HEK293T (cell line): Measurements from ENCODE around the gene MRPS11.

Source experiments
- CTCF ChIA-PET: fragments of 350-600 bp; formaldehyde crosslinking; extraction: SDS; loops from one replicate; lab custom pipeline; 2021; ENCODE audit warnings: antibody characterized with exemption, inconsistent platforms; lab: Yijun Ruan, JAX
- POLR2A ChIA-PET: fragments of 350-600 bp; formaldehyde crosslinking; extraction: SDS; loops from one replicate; lab custom pipeline; 2020; ENCODE audit warnings: antibody characterized with exemption, inconsistent platforms; lab: Yijun Ruan, JAX
- DNase-seq: peaks from one replicate; pipeline ENCODE4 v3.0.0; 2012; ENCODE audit warnings: mixed read lengths; ENCODE audit errors: extremely low spot score
- ARNT ChIP-seq: fragments of 450-650 bp; IDR thresholded peaks from 2 replicates; pipeline ENCODE4 v1.6.1; 2017; ENCODE audit warnings: mild to moderate bottlenecking
- BHLHE40 ChIP-seq: fragments of 450-650 bp; IDR thresholded peaks from 2 replicates; pipeline ENCODE4 v1.6.1; 2016; ENCODE audit warnings: mild to moderate bottlenecking, moderate library complexity, borderline replicate concordance
- CTBP1 ChIP-seq: fragments of 450-650 bp; IDR thresholded peaks from 2 replicates; pipeline ENCODE4 v1.6.1; 2016; ENCODE audit warnings: borderline replicate concordance
- ELF4 ChIP-seq: fragments of 450-650 bp; IDR thresholded peaks from 2 replicates; pipeline ENCODE4 v1.6.1; 2017; ENCODE audit warnings: antibody characterized with exemption
- FOXA1 ChIP-seq: fragments of 450-650 bp; IDR thresholded peaks from 2 replicates; pipeline ENCODE4 v1.6.1; 2016; ENCODE audit warnings: mild to moderate bottlenecking
- FOXK2 ChIP-seq: fragments of 450-650 bp; IDR thresholded peaks from 2 replicates; pipeline ENCODE4 v1.6.1; 2016; ENCODE audit warnings: mild to moderate bottlenecking
- FOXM1 ChIP-seq: fragments of 450-650 bp; IDR thresholded peaks from 2 replicates; pipeline ENCODE4 v1.6.1; 2017; ENCODE audit warnings: mild to moderate bottlenecking, borderline replicate concordance
- HDGF ChIP-seq: fragments of 450-650 bp; IDR thresholded peaks from 2 replicates; pipeline ENCODE4 v1.6.1; 2017; ENCODE audit warnings: antibody characterized with exemption, borderline replicate concordance
- L3MBTL2 ChIP-seq: fragments of 450-650 bp; conservative IDR thresholded peaks from 2 replicates; pipeline ENCODE4 v1.6.1; 2016; ENCODE audit warnings: mild to moderate bottlenecking
- LEF1 ChIP-seq: fragments of 450-650 bp; IDR thresholded peaks from 2 replicates; pipeline ENCODE4 v1.6.1; 2017; ENCODE audit warnings: mild to moderate bottlenecking, borderline replicate concordance
- NFRKB ChIP-seq: fragments of 450-650 bp; IDR thresholded peaks from 2 replicates; pipeline ENCODE4 v1.6.1; 2016; ENCODE audit warnings: mild to moderate bottlenecking, moderate library complexity
- SP1 ChIP-seq: fragments of 450-650 bp; IDR thresholded peaks from 2 replicates; pipeline ENCODE4 v1.6.1; 2017
- SUZ12 ChIP-seq: fragments of 450-650 bp; IDR thresholded peaks from 2 replicates; pipeline ENCODE4 v1.6.1; 2016; ENCODE audit warnings: mild to moderate bottlenecking
- TARDBP ChIP-seq: fragments of 450-650 bp; IDR thresholded peaks from 2 replicates; pipeline ENCODE4 v1.6.1; 2016
- ZNF384 ChIP-seq: fragments of 450-650 bp; IDR thresholded peaks from 2 replicates; pipeline ENCODE4 v1.6.1; 2016
- TF ChIP-seq, protein P1 (sequence below): fragments of 450-650 bp; IDR thresholded peaks from 2 replicates; pipeline ENCODE4 v1.6.1; 2016

The MRPS11 gene

DNA sequence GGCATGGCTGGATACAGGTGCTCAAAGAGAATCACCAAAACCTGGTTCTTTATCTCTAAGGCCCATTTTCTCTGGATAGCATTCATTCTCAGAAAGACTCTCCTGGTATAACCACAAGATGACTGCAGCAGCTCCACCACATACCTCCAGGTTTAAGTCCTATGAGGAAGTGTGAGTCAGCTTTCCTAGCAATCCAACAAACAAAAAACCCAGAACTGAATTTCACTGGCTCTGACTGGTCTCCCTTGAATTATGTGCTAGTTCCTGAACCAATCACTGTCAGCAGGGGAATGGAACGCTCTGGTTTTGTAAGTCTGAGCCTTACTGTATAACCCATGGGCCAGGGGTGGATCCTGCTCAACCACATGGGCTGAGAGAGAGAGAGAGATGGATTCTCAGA lies 27.5 kb upstream of the MRPS11 start:
- TF ChIP-seq FOXA1 (no peak), FOXK2 (no peak), ZNF384 (no peak), SP1 (no peak), LEF1 (no peak), SUZ12 (no peak), HDGF (no peak), NFRKB (no peak), ARNT (no peak), BHLHE40 (no peak), TARDBP (no peak), FOXM1 (no peak), CTBP1 (no peak), L3MBTL2 (no peak), ELF4 (no peak)
- TF ChIP-seq, protein P1, sequence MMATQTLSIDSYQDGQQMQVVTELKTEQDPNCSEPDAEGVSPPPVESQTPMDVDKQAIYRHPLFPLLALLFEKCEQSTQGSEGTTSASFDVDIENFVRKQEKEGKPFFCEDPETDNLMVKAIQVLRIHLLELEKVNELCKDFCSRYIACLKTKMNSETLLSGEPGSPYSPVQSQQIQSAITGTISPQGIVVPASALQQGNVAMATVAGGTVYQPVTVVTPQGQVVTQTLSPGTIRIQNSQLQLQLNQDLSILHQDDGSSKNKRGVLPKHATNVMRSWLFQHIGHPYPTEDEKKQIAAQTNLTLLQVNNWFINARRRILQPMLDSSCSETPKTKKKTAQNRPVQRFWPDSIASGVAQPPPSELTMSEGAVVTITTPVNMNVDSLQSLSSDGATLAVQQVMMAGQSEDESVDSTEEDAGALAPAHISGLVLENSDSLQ = no peak
- ChIA-PET POLR2A (no interaction called here), CTCF (interaction anchor here (1.8 kb wide), 1 partner anchor 10 kb away, joined by 6 read pairs; no protein-coding TSS in a partner anchor)
- DNase-seq = no peak

DNA sequence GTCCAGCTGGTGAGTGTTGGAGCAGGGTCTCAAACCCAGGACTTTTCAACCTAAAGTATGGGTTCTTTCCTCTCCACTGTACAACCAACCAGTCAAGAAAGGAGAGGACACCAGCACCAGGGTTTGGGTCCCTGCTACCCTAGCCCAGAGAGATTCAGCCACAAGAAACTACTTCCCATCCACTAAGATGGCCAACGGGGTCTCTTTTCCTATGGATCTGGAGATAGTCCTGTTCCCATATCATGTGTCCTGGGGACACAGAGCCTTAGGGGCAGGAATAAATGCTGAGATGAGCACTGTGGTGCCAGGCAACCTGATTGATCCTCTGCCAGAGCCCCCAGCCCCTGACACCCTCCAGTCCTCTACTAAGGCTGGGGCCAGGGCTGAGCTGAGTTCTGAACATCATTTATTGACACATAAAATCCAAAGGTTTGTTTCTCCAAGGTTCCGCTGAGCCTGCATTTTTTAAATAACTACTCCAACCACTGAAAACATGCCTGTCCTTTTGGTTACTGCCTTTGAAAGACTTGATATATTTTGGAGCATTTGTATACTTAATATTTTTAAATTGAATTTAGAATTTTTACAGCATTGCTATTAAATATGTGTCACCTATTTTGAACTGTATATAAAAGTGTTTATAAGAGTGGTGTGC lies 26.3 kb upstream of the MRPS11 start:
- CTCF ChIA-PET = interaction anchor here (0.5 to 1.1 kb wide), 2 partner anchors 9 to 155 kb away, joined by 3 to 4 read pairs; no protein-coding TSS in a partner anchor
- TF ChIP-seq ARNT (no peak), TARDBP (no peak), CTBP1 (no peak), L3MBTL2 (no peak), ZNF384 (no peak), SUZ12 (no peak)
- DNase-seq = no peak
- POLR2A ChIA-PET = no interaction called here

DNA sequence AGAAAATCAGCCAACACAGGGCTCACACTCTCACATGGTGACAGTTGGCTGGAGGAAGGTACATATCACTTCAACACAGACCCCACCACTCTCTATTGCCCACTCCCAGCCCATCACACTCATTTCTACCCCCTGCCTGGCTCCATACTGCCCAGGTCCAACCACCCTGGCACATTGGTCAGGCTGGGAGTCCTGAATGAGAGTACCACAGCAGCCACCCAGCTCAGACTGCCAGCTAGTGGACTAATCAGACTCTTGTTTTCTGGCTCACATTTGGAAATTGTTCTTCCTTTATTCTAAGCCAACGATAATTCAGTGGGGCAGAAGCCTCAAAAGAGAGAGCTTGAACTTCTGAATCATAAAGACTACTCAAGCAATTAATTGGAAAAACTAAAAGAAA lies 20.3 kb upstream of the MRPS11 start:
- no peak for DNase-seq
- POLR2A ChIA-PET = no interaction called here
- CTCF ChIA-PET = interaction anchor here (0.8 kb wide), 1 partner anchor 137 kb away, joined by 4 read pairs; no protein-coding TSS in a partner anchor
- TF ChIP-seq, protein P1 = no peak
- TF ChIP-seq FOXM1 (no peak), ELF4 (no peak), FOXA1 (no peak), FOXK2 (no peak)

DNA sequence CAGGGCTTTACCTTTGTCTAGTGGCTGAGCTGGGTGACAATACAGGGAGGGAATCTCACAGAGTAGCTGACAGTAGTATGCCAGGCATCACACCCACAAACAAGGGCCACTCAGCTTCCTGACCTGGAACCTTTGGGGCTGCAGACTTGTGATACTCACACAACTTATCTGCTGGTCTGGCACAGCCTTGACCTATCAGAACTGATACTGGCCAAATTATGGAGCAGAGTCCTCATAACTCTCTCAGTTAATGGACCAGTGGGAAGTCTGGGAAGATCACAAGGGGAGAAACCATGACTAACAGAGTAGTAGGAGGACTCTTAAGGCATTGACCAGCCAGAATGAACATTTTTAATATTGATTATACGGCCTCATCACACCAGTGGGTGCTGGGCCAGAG lies 19.8 kb upstream of the MRPS11 start:
- no peak for TF ChIP-seq LEF1
- no peak for TF ChIP-seq FOXA1
- no peak for TF ChIP-seq FOXK2
- CTCF ChIA-PET = interaction anchor here (0.8 to 1.3 kb wide), 2 partner anchors 137 to 201 kb away, joined by 4 read pairs; no protein-coding TSS in a partner anchor
- no peak for DNase-seq
- POLR2A ChIA-PET = no interaction called here

DNA sequence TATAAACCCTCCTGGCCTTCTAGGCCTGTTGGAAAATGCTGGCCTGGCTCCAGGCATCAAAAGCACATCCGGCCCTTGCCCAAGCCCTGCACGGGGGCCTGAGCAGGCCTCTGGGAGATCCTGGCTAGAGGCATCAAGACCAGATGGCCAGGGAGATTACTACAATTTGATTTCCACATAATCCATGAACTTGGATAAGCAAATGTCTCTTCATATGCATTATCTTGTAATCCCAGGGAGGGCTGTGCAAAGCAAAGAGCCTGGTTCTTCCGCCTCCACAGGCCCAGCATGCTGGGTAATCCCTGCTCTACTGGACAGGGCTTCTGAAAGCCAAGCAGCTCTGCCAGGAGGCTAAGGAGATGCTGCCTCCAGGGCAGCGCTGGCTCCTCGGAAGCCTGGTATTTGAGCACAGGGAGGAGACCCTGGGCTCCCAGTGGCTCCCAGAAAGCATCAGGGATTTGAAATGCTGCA lies 18.5 kb upstream of the MRPS11 start:
- no peak for DNase-seq
- CTCF ChIA-PET = interaction anchor here (0.8 to 2.4 kb wide), 6 partner anchors 10 to 229 kb away, joined by 3 to 8 read pairs (median 4); partner anchors contain the start of genes MRPL46 and MRPS11
- no peak for TF ChIP-seq FOXK2
- no peak for TF ChIP-seq ELF4
- no peak for TF ChIP-seq SP1
- no peak for TF ChIP-seq NFRKB
- no peak for TF ChIP-seq ARNT
- POLR2A ChIA-PET = interaction anchor here (1.9 kb wide), 1 partner anchor 18 kb away, joined by 7 read pairs; the partner anchor contains the start of genes MRPL46 and MRPS11

DNA sequence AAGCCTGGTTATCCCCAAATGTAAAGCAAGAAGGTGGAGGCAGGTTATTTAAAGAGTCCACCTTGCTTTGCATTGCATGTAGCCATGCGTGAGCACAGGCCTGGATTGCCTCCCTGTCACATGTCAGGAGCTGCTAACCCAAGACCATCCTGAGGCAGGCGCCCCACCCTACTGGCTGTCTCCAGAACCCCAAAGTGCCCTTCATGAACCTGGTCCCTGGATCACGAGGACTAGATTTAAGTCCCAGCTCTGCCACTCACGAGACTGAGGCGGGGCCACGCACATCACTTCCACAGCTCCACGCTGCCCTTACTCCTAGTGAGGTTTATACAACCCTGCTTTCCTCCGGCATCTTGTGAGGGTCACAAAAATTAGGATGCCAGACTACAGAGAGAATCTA lies 17.9 kb upstream of the MRPS11 start:
- ChIA-PET POLR2A (interaction anchor here (1.9 kb wide), 1 partner anchor 18 kb away, joined by 7 read pairs; the partner anchor contains the start of genes MRPL46 and MRPS11), CTCF (interaction anchor here (0.6 to 2.4 kb wide), 9 partner anchors 8 to 1159 kb away, joined by 3 to 8 read pairs (median 4); partner anchors contain the start of genes MRPL46 and MRPS11)
- TF ChIP-seq ELF4 = no peak
- TF ChIP-seq FOXM1 = no peak
- no peak for TF ChIP-seq ARNT
- TF ChIP-seq CTBP1 = no peak
- no peak for TF ChIP-seq L3MBTL2
- TF ChIP-seq TARDBP = no peak
- no peak for TF ChIP-seq LEF1
- TF ChIP-seq BHLHE40 = no peak
- no peak for TF ChIP-seq SP1
- TF ChIP-seq FOXK2 = no peak
- DNase-seq = no peak
